Measurements from ENCODE around the gene MDC1. TPM values are rescaled to one million over a fixed set of nuclear protein-coding genes. Genes with fewer than 3 reads are reported as not detected.

The MDC1 gene
- total RNA-seq, 2 experiments from 2014 or later: 50.5 to 56.8 TPM

DNA sequence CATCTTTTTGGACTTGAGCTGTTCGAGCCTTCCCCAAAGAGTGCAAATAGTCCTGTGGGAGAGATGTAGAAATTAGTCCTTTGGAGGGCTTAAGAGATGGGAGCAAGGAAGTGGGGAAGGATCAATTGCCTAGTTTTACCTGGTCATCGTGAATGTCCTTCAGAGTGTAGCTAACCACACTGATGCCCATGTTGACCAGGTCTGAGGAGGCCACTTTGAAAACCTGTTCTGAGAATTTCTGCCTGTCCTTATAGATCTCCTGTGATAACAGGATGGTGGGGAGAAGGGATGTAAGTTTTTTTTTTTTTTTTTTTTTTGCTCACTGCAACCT is 23.4 kb upstream of the MDC1 start:
- ATAC-seq (ENCODE audit: poor library complexity) (no peak), DNase-seq (no peak)
- H3K4me1 ChIP-seq (ENCODE audit: insufficient read depth, low read length): peaks cover 86% of the 10 kb centered on the region
- no peaks in the 10 kb centered on the region for H3K27me3 ChIP-seq (ENCODE audit: control insufficient read depth in 1 of 2, insufficient read depth in 2 of 2, low read length in 2 of 2)
- ChIA-PET POLR2A (interaction anchor here (0.7 to 1.0 kb wide), 3 partner anchors 13 to 74 kb away, joined by 3 to 4 read pairs (median 3); partner anchors contain the start of gene DHX16), CTCF (interaction anchor here (0.7 to 2.1 kb wide), 3 partner anchors 10 to 65 kb away, joined by 3 to 14 read pairs (median 3); no protein-coding TSS in a partner anchor)
- intact Hi-C loops (cut with DNase I, micrococcal nuclease): loop anchor here (5.0 to 10.0 kb wide), 3 partner anchors 87 to 347 kb away; no protein-coding TSS in a partner anchor
- Mint-ChIP-seq H3K27ac (peak overlapping the region; percentile 59), H3K36me3 (ENCODE audit: low read depth) (peaks cover 52% of the 10 kb centered on the region), H3K4me1 (ENCODE audit: low read depth) (peaks cover 76% of the 10 kb centered on the region), H3K4me3 (peak overlapping the region; percentile 52), H3K9me3 (no peaks in the 10 kb centered on the region), H3K27me3 (no peaks in the 10 kb centered on the region)
- peaks cover 31% of the 10 kb centered on the region for H3K36me3 ChIP-seq (ENCODE audit: insufficient read depth, low read length)
- no peak overlapping the region for H3K4me3 ChIP-seq (ENCODE audit: low read length)
- TF ChIP-seq, protein P1, sequence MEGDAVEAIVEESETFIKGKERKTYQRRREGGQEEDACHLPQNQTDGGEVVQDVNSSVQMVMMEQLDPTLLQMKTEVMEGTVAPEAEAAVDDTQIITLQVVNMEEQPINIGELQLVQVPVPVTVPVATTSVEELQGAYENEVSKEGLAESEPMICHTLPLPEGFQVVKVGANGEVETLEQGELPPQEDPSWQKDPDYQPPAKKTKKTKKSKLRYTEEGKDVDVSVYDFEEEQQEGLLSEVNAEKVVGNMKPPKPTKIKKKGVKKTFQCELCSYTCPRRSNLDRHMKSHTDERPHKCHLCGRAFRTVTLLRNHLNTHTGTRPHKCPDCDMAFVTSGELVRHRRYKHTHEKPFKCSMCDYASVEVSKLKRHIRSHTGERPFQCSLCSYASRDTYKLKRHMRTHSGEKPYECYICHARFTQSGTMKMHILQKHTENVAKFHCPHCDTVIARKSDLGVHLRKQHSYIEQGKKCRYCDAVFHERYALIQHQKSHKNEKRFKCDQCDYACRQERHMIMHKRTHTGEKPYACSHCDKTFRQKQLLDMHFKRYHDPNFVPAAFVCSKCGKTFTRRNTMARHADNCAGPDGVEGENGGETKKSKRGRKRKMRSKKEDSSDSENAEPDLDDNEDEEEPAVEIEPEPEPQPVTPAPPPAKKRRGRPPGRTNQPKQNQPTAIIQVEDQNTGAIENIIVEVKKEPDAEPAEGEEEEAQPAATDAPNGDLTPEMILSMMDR (IDR thresholded peaks at IDR 0.05): no peak
- H3K9me3 ChIP-seq (ENCODE audit: control insufficient read depth in 1 of 2, insufficient read depth in 1 of 2, low read length in 2 of 2): no peaks in the 10 kb centered on the region
- no peak overlapping the region for H3K27ac ChIP-seq (ENCODE audit: low read depth in 1 of 2, low read length in 2 of 2)

DNA sequence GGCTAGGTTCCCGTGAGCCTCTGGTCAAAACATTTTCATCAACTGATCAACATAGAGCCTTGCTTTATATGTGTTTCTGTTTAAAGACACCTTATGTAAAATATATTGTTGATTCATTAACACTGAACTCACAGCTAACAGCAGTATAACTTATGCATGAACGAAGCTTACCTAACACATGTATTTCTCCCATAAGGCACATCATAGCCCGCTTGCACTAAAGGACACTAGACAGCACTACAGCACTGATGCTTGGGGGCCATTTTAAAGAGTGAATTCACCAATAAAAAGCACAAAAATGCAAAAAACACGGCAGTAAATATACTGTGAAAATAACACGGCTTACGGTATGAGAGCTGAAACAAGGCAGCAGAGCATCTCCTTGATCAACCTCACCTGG is 21.5 kb upstream of the MDC1 start:
- Histone ChIP-seq H3K27me3 (ENCODE audit: control insufficient read depth in 1 of 2, insufficient read depth in 2 of 2, low read length in 2 of 2) (no peaks in the 10 kb centered on the region), H3K36me3 (ENCODE audit: insufficient read depth, low read length) (peaks cover 47% of the 10 kb centered on the region), H3K4me3 (ENCODE audit: low read length) (no peak overlapping the region), H3K27ac (ENCODE audit: low read depth in 1 of 2, low read length in 2 of 2) (no peak overlapping the region), H3K4me1 (ENCODE audit: insufficient read depth, low read length) (peaks cover 84% of the 10 kb centered on the region), H3K9me3 (ENCODE audit: control insufficient read depth in 1 of 2, insufficient read depth in 1 of 2, low read length in 2 of 2) (no peaks in the 10 kb centered on the region)
- ATAC-seq (ENCODE audit: poor library complexity) (no peak), DNase-seq (no peak)
- Mint-ChIP-seq H3K27ac (peak overlapping the region; percentile 34), H3K4me1 (ENCODE audit: low read depth) (peaks cover 74% of the 10 kb centered on the region), H3K4me3 (peak overlapping the region; percentile 5), H3K27me3 (no peaks in the 10 kb centered on the region), H3K36me3 (ENCODE audit: low read depth) (peaks cover 59% of the 10 kb centered on the region), H3K9me3 (no peaks in the 10 kb centered on the region)
- intact Hi-C loops (cut with DNase I, micrococcal nuclease): no loop called here
- TF ChIP-seq, protein P1 (IDR thresholded peaks at IDR 0.05): no peak
- ChIA-PET CTCF (interaction anchor here (0.6 to 3.3 kb wide), 4 partner anchors 8 to 95 kb away, joined by 3 to 10 read pairs (median 7); no protein-coding TSS in a partner anchor), POLR2A (interaction anchor here (0.7 to 7.2 kb wide), 10 partner anchors 11 to 288 kb away, joined by 3 to 54 read pairs (median 4); partner anchors contain the start of genes MDC1, MRPS18B and TUBB)

DNA sequence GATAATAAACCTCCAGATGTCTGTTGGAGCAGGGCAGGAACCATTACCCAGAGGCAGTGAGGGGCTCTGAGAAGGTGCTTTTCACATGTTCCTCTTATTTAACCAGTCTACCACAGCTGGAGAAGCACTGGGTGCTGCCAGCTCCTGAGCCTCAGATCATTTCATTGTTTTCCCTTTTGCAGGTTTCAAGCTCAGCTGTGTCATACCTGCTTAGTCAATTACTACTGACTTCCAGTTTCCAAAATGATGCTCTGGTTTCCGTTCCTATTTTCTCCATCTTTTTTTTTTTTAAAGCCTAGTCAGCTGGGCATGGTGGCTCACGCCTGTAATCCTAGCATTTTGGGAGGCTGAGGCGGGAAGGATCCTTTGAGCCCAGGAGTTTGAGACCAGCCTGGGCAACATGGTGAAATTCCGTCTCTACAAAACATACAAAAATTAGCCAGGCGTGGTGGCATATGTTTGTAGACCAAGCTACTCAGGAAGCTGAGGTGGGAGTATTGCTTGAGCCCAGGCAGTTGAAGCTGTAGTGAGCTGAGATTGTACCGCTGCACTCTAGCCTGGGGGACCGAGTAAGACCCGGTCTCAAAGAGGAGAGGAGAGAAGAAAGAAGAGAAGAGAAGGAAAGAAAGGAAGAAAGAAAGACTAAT is 18.7 kb upstream of the MDC1 start:
- ChIA-PET CTCF (interaction anchor here (0.9 to 3.3 kb wide), 5 partner anchors 9 to 254 kb away, joined by 4 to 10 read pairs (median 4); partner anchors contain the start of gene IER3), POLR2A (interaction anchor here (1.1 to 7.2 kb wide), 7 partner anchors 12 to 118 kb away, joined by 3 to 54 read pairs (median 5); partner anchors contain the start of genes DHX16, MDC1, MRPS18B and PPP1R10)
- H3K9me3 ChIP-seq (ENCODE audit: control insufficient read depth in 1 of 2, insufficient read depth in 1 of 2, low read length in 2 of 2): no peaks in the 10 kb centered on the region
- peak overlapping the region in 1 of 2 donors; percentile 27 for H3K27ac ChIP-seq (ENCODE audit: low read depth in 1 of 2, low read length in 2 of 2)
- H3K27me3 ChIP-seq (ENCODE audit: control insufficient read depth in 1 of 2, insufficient read depth in 2 of 2, low read length in 2 of 2): no peaks in the 10 kb centered on the region
- no peaks in the 10 kb centered on the region for H3K27me3 Mint-ChIP-seq
- DNase-seq (no peak), ATAC-seq (ENCODE audit: poor library complexity) (no peak)
- no peak overlapping the region for H3K4me3 ChIP-seq (ENCODE audit: low read length)
- intact Hi-C loops (cut with DNase I, micrococcal nuclease): loop anchor here in 1 of 2 experiments (1.0 kb wide), 1 partner anchor 23 kb away; no protein-coding TSS in a partner anchor
- H3K36me3 ChIP-seq (ENCODE audit: insufficient read depth, low read length): peaks cover 55% of the 10 kb centered on the region
- peaks cover 52% of the 10 kb centered on the region for H3K36me3 Mint-ChIP-seq (ENCODE audit: low read depth)
- peak overlapping the region; percentile 80 for H3K4me3 Mint-ChIP-seq
- TF ChIP-seq, protein P1 (IDR thresholded peaks at IDR 0.05): no peak
- H3K9me3 Mint-ChIP-seq: no peaks in the 10 kb centered on the region
- peaks cover 61% of the 10 kb centered on the region for H3K4me1 Mint-ChIP-seq (ENCODE audit: low read depth)
- peak overlapping the region; percentile 66 for H3K27ac Mint-ChIP-seq
- peaks cover 67% of the 10 kb centered on the region for H3K4me1 ChIP-seq (ENCODE audit: insufficient read depth, low read length)

All from CD4-positive, alpha-beta T cell (primary cell).